Measurements from ENCODE around the gene HIBADH. TPM values are rescaled to one million over a fixed set of nuclear protein-coding genes. Genes with fewer than 3 reads are reported as not detected.

Gene HIBADH
- polyA plus RNA-seq, 3 donors = 15.0 to 68.2 (median 51.2) TPM

DNA sequence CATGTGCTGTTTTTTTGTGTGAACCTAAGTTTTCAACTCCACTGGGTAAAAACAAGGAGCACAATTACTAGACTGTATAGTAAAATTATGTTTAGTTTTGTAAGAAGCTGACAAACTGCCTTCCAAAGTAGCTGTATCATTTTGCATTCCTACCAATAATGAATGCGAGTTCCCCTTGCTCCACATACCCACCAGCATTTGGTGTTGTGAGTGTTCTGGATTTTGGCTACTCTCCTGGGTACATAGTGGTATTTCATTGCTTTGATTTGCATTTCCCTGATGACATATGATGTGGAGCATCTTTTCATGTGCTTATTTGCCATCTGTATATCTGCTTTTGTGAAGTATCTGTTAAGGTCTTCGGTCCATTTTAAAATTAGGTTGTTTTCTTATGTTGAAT is 178.2 kb downstream of the HIBADH start:
- 91 to 92% (median 92%) methylated on average over 2 of the region's 2 CpGs for WGBS, 3 donors
- H3K27ac ChIP-seq (ENCODE audit: low read depth, low read length) = no peak overlapping the region

DNA sequence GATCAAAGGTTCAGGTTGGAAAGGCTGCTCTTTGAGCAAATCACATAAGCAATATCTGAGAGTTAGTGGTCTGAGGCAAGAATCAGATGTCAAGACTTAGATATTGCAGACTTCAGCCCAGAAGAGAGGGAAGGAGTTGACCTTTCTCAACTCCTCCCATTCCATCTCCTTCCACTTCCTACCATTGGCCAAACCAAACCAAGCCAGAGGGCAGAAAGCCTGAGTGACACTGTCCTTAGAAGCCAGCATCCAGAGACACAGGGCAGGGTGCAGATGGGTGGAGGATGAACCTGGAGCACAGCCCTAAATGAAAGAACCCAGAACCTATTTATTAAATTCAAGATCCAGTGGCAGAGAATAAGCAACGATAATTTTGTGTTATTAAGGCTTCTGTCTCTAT is 180.5 kb downstream of the HIBADH start:
- 72 to 89% (median 74%) methylated on average over 1 of the region's 1 CpG for WGBS, 3 donors
- H3K27ac ChIP-seq (ENCODE audit: low read depth, low read length) = no peak overlapping the region

DNA sequence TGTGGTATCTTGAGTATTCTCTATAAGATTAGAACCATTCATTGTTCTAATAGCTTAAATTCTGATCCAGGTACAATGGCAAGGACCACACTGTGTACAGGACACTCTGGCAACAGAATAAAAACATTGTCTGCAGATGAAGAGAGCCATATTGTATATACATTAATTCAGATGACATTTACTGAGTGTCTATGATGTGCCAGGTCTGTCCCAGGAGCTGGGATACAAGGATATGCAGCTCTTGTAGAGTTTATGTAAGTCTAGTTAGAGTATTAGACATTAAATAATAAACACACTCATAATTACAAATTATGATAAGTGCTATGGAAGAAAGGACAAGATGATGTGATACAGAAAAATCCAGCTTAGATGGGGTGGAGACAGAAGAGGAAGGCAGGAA is 184.1 kb downstream of the HIBADH start:
- H3K27ac ChIP-seq (ENCODE audit: low read depth, low read length) = no peak overlapping the region

DNA sequence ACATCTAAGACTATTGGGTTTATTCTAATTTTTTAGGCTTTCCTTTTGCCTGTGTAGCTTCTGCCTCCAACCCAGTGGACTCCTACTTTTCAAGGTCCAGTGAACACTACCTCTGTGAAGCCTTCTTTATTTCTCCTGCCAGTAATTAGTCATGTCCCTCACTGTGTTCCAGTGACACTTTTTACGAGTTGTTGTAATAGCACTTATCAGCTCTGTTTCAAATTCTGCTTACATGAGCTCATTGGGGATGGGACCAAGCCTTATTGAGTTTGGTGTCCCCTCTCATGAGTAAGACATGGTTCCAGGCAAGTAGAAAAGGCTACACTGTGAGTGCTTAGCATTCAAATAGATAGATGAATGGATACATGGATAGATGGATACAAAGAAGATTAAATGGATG is 184.6 kb downstream of the HIBADH start:
- WGBS, 3 donors = 32 to 54% (median 53%) methylated on average over 1 of the region's 1 CpG

DNA sequence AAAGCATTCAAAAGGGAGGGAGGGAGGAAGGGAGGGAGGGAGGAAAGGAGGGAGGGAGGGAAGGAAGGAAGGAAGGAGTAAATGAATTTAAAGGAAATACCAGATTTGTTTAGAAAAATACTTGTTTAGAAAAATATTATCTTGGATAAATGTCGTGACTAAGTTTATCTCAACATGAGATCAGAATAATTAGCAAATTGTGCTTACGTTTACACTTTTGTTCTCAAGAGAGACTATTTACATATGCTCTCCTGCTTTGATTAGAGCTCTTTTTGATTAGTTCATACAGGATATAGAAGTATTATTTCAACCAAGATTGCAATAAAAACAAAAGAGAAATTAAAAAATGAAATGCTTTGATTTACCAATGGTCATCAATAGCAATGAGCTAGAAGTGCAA is 186.2 kb downstream of the HIBADH start:
- 30 to 56% (median 52%) methylated on average over 2 of the region's 2 CpGs for WGBS, 3 donors
- no peak overlapping the region for H3K27ac ChIP-seq (ENCODE audit: low read depth, low read length)

More for the DNA sequence above, 184.6 kb downstream of the HIBADH start:
- no peak overlapping the region for H3K27ac ChIP-seq (ENCODE audit: low read depth, low read length)

Other genes starting within 250 kb of the HIBADH start
- 10 to 100 TPM; 37.0 to 52.2 (median 51.7) TPM for gene TAX1BP1, start 77.3 kb upstream of the HIBADH start, polyA plus RNA-seq